ENCODE results near the gene STK32C.

GRCh38 chr10:132212816-132213215, 94.9 kb downstream of the STK32C start:
- TF ChIP-seq CTCF (IDR thresholded peaks at IDR 0.05 in 4 of 5, conservative IDR thresholded peaks at IDR 0.05 in 1 of 5) (no peak), POLR2A (IDR thresholded peaks at IDR 0.05) (no peak)

Measured in gastrocnemius medialis (tissue), 4 donors.